K562 (cell line): ENCODE data around the gene DEDD. TPM values are rescaled to one million over a fixed set of nuclear protein-coding genes. Genes with fewer than 3 reads are reported as not detected.

Experiments used
- C11orf30 ChIP-seq: fragments of 450-650 bp; IDR thresholded peaks from 2 replicates; pipeline ENCODE4 v1.6.1; 2016; ENCODE audit warnings: low read depth, mild to moderate bottlenecking
- CHD1 ChIP-seq: fragments of 200-600 bp; sonication (generic); IDR thresholded peaks from one replicate; pipeline ENCODE4 v1.6.1; 2012; ENCODE audit warnings: mild to moderate bottlenecking, moderate library complexity, low read length, inconsistent platforms
- ELF4 ChIP-seq: fragments of 450-650 bp; formaldehyde crosslinking; IDR thresholded peaks from 2 replicates; pipeline ENCODE4 v1.4.0; 2022; ENCODE audit warnings: missing genetic modification characterization
- HDAC2 ChIP-seq: fragments of 450-650 bp; IDR thresholded peaks from 2 replicates; pipeline ENCODE4 v1.6.1; 2016; ENCODE audit warnings: mild to moderate bottlenecking
- NFYB ChIP-seq: IDR thresholded peaks from 2 replicates; pipeline ENCODE4 v1.6.1; 2011; ENCODE audit warnings: mild to moderate bottlenecking, moderate library complexity; ENCODE audit not compliant: insufficient read length; ENCODE audit errors: extremely low read depth
- SPI1 ChIP-seq: IDR thresholded peaks from 2 replicates; pipeline ENCODE4 v1.6.1; 2011; ENCODE audit warnings: low read depth, low read length, control low read depth, borderline replicate concordance
- TEAD2 ChIP-seq: fragments of 450-650 bp; IDR thresholded peaks from 2 replicates; pipeline ENCODE4 v1.6.1; 2016; ENCODE audit warnings: missing genetic modification characterization, control low read depth, missing compliant biosample characterization
- ZFP30 ChIP-seq: fragments of 250-450 bp; sonication (Bioruptor Pico); IDR thresholded peaks from 2 replicates; pipeline ENCODE4 v1.8.0; 2022; ENCODE audit warnings: moderate library complexity, mild to moderate bottlenecking, inconsistent platforms, borderline replicate concordance
- ZNF324 ChIP-seq: fragments of 250-450 bp; sonication (Bioruptor Pico); IDR thresholded peaks from 2 replicates; pipeline ENCODE4 v1.4.0; 2020; ENCODE audit warnings: mild to moderate bottlenecking
- polyA plus RNA-seq, 8 experiments: library from polyadenylated mRNA; depleted of rRNA in 4 of 8; stranded (reverse) in 5 of 8; unstranded in 3 of 8; fragments of >200 nt; fragmentation: Nextera tagmentation in 2 of 8; fragmentation: Illumina TruSeq in 1 of 8; extraction: Ambion mirVana in 2 of 8; extraction: Trizol in 1 of 8; gene quantifications; 2 replicates each; pipeline versions ENCODE4 v1.2.1 to v1.2.3, GENCODE V29; 2011 to 2014; ENCODE audit warnings: inconsistent platforms in 1 of 8, missing spikeins in 1 of 8
- total RNA-seq, 7 experiments: library from RNA; depleted of rRNA in 6 of 7; stranded (reverse); fragments of >200 nt in 6 of 7; fragmentation: Illumina TruSeq in 2 of 7; extraction: Trizol in 2 of 7; gene quantifications; 2 replicates each; pipeline versions ENCODE4 v1.2.1 to v1.2.3, GENCODE V29; 2011 to 2021; ENCODE audit warnings: low replicate concordance in 1 of 7
- TF ChIP-seq, protein P1 (sequence below): fragments of 200-600 bp; sonication (generic); IDR thresholded peaks from one replicate; pipeline ENCODE4 v1.6.1; 2012; ENCODE audit warnings: mild to moderate bottlenecking, low read depth, low read length, inconsistent platforms
- TF ChIP-seq, protein P2 (sequence below): sonication (generic); formaldehyde crosslinking; IDR thresholded peaks from 2 replicates; pipeline ENCODE4 v1.8.0; 2022; ENCODE audit warnings: mild to moderate bottlenecking, missing genetic modification reagents

The DEDD gene
- total and polyA plus RNA-seq, 9 of the 15 experiments (the other 6 are each of a cell fraction or from before 2014, with no cell fraction given): 11.6 to 41.0 (median 16.8) TPM

DNA sequence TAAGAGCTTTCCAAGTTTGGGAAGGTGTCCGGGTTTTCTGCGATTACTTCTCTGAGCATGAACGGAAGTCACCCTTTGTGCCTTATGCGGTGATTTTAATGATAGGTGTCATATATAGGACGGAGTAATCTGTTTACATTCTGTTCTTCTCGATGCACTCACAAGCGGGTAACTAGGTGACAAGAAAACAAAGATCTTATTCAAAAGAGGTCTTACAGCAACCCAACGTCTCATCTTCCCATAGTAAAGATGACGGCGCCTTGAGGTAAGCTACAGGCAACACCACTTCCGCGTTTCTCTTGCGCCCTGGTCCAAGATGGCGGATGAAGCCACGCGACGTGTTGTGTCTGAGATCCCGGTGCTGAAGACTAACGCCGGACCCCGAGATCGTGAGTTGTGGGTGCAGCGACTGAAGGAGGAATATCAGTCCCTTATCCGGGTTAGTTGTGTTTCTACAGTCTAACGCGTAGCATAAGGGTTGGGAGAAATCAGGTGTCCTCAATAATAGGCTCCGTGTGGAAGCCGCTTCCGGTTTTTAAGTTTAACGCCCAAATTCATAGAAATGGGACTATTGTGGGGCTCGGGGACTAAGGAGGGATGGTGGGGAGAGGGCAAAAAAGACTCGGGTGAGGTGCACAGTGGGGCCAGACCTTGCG, 21.3 kb upstream of the DEDD start, which contains the start of gene UFC1 (continued):
- TF ChIP-seq TEAD2 (tag): no peak
- peak; percentile 87 for TF ChIP-seq ELF4
- TF ChIP-seq, protein P1, sequence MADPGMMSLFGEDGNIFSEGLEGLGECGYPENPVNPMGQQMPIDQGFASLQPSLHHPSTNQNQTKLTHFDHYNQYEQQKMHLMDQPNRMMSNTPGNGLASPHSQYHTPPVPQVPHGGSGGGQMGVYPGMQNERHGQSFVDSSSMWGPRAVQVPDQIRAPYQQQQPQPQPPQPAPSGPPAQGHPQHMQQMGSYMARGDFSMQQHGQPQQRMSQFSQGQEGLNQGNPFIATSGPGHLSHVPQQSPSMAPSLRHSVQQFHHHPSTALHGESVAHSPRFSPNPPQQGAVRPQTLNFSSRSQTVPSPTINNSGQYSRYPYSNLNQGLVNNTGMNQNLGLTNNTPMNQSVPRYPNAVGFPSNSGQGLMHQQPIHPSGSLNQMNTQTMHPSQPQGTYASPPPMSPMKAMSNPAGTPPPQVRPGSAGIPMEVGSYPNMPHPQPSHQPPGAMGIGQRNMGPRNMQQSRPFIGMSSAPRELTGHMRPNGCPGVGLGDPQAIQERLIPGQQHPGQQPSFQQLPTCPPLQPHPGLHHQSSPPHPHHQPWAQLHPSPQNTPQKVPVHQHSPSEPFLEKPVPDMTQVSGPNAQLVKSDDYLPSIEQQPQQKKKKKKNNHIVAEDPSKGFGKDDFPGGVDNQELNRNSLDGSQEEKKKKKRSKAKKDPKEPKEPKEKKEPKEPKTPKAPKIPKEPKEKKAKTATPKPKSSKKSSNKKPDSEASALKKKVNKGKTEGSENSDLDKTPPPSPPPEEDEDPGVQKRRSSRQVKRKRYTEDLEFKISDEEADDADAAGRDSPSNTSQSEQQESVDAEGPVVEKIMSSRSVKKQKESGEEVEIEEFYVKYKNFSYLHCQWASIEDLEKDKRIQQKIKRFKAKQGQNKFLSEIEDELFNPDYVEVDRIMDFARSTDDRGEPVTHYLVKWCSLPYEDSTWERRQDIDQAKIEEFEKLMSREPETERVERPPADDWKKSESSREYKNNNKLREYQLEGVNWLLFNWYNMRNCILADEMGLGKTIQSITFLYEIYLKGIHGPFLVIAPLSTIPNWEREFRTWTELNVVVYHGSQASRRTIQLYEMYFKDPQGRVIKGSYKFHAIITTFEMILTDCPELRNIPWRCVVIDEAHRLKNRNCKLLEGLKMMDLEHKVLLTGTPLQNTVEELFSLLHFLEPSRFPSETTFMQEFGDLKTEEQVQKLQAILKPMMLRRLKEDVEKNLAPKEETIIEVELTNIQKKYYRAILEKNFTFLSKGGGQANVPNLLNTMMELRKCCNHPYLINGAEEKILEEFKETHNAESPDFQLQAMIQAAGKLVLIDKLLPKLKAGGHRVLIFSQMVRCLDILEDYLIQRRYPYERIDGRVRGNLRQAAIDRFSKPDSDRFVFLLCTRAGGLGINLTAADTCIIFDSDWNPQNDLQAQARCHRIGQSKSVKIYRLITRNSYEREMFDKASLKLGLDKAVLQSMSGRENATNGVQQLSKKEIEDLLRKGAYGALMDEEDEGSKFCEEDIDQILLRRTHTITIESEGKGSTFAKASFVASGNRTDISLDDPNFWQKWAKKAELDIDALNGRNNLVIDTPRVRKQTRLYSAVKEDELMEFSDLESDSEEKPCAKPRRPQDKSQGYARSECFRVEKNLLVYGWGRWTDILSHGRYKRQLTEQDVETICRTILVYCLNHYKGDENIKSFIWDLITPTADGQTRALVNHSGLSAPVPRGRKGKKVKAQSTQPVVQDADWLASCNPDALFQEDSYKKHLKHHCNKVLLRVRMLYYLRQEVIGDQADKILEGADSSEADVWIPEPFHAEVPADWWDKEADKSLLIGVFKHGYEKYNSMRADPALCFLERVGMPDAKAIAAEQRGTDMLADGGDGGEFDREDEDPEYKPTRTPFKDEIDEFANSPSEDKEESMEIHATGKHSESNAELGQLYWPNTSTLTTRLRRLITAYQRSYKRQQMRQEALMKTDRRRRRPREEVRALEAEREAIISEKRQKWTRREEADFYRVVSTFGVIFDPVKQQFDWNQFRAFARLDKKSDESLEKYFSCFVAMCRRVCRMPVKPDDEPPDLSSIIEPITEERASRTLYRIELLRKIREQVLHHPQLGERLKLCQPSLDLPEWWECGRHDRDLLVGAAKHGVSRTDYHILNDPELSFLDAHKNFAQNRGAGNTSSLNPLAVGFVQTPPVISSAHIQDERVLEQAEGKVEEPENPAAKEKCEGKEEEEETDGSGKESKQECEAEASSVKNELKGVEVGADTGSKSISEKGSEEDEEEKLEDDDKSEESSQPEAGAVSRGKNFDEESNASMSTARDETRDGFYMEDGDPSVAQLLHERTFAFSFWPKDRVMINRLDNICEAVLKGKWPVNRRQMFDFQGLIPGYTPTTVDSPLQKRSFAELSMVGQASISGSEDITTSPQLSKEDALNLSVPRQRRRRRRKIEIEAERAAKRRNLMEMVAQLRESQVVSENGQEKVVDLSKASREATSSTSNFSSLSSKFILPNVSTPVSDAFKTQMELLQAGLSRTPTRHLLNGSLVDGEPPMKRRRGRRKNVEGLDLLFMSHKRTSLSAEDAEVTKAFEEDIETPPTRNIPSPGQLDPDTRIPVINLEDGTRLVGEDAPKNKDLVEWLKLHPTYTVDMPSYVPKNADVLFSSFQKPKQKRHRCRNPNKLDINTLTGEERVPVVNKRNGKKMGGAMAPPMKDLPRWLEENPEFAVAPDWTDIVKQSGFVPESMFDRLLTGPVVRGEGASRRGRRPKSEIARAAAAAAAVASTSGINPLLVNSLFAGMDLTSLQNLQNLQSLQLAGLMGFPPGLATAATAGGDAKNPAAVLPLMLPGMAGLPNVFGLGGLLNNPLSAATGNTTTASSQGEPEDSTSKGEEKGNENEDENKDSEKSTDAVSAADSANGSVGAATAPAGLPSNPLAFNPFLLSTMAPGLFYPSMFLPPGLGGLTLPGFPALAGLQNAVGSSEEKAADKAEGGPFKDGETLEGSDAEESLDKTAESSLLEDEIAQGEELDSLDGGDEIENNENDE: no peak
- TF ChIP-seq, protein P2, sequence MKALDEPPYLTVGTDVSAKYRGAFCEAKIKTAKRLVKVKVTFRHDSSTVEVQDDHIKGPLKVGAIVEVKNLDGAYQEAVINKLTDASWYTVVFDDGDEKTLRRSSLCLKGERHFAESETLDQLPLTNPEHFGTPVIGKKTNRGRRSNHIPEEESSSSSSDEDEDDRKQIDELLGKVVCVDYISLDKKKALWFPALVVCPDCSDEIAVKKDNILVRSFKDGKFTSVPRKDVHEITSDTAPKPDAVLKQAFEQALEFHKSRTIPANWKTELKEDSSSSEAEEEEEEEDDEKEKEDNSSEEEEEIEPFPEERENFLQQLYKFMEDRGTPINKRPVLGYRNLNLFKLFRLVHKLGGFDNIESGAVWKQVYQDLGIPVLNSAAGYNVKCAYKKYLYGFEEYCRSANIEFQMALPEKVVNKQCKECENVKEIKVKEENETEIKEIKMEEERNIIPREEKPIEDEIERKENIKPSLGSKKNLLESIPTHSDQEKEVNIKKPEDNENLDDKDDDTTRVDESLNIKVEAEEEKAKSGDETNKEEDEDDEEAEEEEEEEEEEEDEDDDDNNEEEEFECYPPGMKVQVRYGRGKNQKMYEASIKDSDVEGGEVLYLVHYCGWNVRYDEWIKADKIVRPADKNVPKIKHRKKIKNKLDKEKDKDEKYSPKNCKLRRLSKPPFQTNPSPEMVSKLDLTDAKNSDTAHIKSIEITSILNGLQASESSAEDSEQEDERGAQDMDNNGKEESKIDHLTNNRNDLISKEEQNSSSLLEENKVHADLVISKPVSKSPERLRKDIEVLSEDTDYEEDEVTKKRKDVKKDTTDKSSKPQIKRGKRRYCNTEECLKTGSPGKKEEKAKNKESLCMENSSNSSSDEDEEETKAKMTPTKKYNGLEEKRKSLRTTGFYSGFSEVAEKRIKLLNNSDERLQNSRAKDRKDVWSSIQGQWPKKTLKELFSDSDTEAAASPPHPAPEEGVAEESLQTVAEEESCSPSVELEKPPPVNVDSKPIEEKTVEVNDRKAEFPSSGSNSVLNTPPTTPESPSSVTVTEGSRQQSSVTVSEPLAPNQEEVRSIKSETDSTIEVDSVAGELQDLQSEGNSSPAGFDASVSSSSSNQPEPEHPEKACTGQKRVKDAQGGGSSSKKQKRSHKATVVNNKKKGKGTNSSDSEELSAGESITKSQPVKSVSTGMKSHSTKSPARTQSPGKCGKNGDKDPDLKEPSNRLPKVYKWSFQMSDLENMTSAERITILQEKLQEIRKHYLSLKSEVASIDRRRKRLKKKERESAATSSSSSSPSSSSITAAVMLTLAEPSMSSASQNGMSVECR (CRISPR knock-in tag): peak; percentile 86
- TF ChIP-seq C11orf30: peak; percentile 44
- no peak for TF ChIP-seq NFYB
- peak; percentile 92 for TF ChIP-seq SPI1
- TF ChIP-seq ZNF324 (CRISPR knock-in tag): no peak
- no peak for TF ChIP-seq CHD1
- TF ChIP-seq ZFP30: no peak
- no peak for TF ChIP-seq HDAC2
